Ovary (tissue), 9 donors: Measurements from ENCODE around the gene GAREM1. TPM values are rescaled to one million over a fixed set of nuclear protein-coding genes. Genes with fewer than 3 reads are reported as not detected.

ENCODE experiments used
- DNase-seq, 5 donors: peaks; one replicate each; pipeline ENCODE4 v3.0.0-alpha.2; 2019 to 2020
- H3K27ac ChIP-seq, 2 donors: fragments of 200-600 bp; one replicate each; pipeline versions ENCODE4 v1.5.1 to v1.8.0; 2019 to 2022
- H3K27me3 ChIP-seq: fragments of 200-600 bp; one replicate; pipeline ENCODE4 v1.8.0; 2022
- H3K36me3 ChIP-seq: fragments of 200-600 bp; sonication (generic); one replicate; pipeline ENCODE4 v1.5.1; 2019
- H3K4me1 ChIP-seq: one replicate; pipeline ENCODE4 v1.8.1; 2013; ENCODE audit warnings: mild to moderate bottlenecking, moderate library complexity; ENCODE audit not compliant: insufficient read depth
- H3K4me3 ChIP-seq: fragments of 200-600 bp; sonication (generic); one replicate; pipeline ENCODE4 v1.5.1; 2017
- H3K9me3 ChIP-seq, 2 donors: fragments of 200-600 bp in 1 of 2; sonication (generic) in 1 of 2; one replicate each; pipeline versions ENCODE4 v1.5.1 to v1.8.1; 2013 to 2019; ENCODE audit warnings: mild to moderate bottlenecking in 1 of 2, moderate library complexity in 1 of 2
- EP300 ChIP-seq: sonication (generic); formaldehyde crosslinking; IDR thresholded peaks from one replicate; pipeline ENCODE4 v1.6.1; 2017; ENCODE audit warnings: antibody characterized with exemption
- POLR2A ChIP-seq: fragments of 450-650 bp; IDR thresholded peaks from one replicate; pipeline ENCODE4 v1.6.1; 2017; ENCODE audit warnings: antibody characterized with exemption, mild to moderate bottlenecking, moderate library complexity
- WGBS, 3 donors: extraction: QIAGEN DNeasy Blood & Tissue Kit in 1 of 3; methylation state at CpG; one replicate each; pipeline versions ENCODE4 v1.1.5 to v1.1.7; 2013 to 2017; 5-methylcytosine and 5-hydroxymethylcytosine counted together
- intact Hi-C, 4 donors: fragments of 100-400 bp; cut with DNase I; formaldehyde crosslinking; loops; one replicate each; pipeline versions ENCODE4 v1.11.0 to v1.15.1; 2022 to 2023
- polyA plus RNA-seq, 2 donors: library from polyadenylated mRNA; stranded (reverse); fragments of 200-250 nt in 1 of 2; fragments of 350-450 nt in 1 of 2; fragmentation: Illumina TruSeq in 1 of 2; extraction: RNeasy Lipid Tissue Mini Kit (QIAGEN cat#74804) in 1 of 2; gene quantifications; one replicate each; pipeline ENCODE4 v1.2.3, GENCODE V29; 2013 to 2014
- total RNA-seq, 7 donors: library from RNA; depleted of rRNA in 2 of 7; stranded (reverse); fragments of >200 nt in 2 of 7; fragmentation: NEBNext Ultra II Directional in 3 of 7; extraction: Animal tissue kit (Norgen Biotek cat#: 25700) in 3 of 7; gene quantifications; one replicate each; pipeline versions ENCODE4 v1.1.0 to v1.2.4, GENCODE V29; 2016 to 2023
- TF ChIP-seq, protein P1 (sequence below), 3 donors: fragments of 450-650 bp in 2 of 3; fragments of 200-600 bp in 1 of 3; IDR thresholded peaks; one replicate each; pipeline versions ENCODE4 v1.5.1 to v1.8.0; 2016 to 2022; ENCODE audit warnings: antibody characterized with exemption in 3 of 3, mild to moderate bottlenecking in 1 of 3
- donor health status: DM: no; HTN: no; CAD: no; lungs with moderate emphysema.
- donor health status: DM: no; HTN: no; CAD: no.
- donor health status: Bipolar disorder and iron deficiency.
- donor health status: DM: yes; HTN: yes; CAD: no.
- donor health status: DM: no; HTN: no; CAD: no.
- donor health status: DM: yes; HTN: yes; CAD: no.

GAREM1 gene
- total and polyA plus RNA-seq, 9 donors = 2.7 to 15.2 (median 7.1) TPM

DNA sequence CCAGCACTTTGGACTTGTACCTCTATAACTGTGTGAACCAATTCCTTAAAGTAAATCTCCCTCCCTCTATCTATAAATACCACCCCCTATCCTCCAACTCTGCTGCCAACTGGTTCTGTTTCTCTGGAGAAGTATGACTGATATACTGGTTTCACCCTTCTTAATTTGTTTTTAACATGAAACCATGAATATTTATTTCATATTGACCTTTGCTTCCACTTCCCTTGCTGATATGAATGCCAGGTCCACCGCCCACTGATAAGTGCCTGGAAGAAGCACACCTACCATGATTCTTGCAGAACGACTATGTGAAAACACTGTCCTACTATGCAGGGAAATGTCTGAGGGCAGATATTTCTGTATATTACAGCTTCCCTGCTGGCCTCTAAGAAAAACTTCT, 131.6 kb downstream of the GAREM1 start:
- 72 to 91% (median 76%) methylated on average over 2 of the region's 2 CpGs for WGBS, 3 donors
- H3K4me3 ChIP-seq = no peak overlapping the region
- H3K27ac ChIP-seq = no peak overlapping the region
- H3K27me3 ChIP-seq = no peaks in the 10 kb centered on the region
- H3K9me3 ChIP-seq = no peaks in the 10 kb centered on the region
- intact Hi-C loops = no loop called here
- H3K36me3 ChIP-seq = no peaks in the 10 kb centered on the region
- peaks cover 5% of the 10 kb centered on the region for H3K4me1 ChIP-seq
- TF ChIP-seq, protein P1, sequence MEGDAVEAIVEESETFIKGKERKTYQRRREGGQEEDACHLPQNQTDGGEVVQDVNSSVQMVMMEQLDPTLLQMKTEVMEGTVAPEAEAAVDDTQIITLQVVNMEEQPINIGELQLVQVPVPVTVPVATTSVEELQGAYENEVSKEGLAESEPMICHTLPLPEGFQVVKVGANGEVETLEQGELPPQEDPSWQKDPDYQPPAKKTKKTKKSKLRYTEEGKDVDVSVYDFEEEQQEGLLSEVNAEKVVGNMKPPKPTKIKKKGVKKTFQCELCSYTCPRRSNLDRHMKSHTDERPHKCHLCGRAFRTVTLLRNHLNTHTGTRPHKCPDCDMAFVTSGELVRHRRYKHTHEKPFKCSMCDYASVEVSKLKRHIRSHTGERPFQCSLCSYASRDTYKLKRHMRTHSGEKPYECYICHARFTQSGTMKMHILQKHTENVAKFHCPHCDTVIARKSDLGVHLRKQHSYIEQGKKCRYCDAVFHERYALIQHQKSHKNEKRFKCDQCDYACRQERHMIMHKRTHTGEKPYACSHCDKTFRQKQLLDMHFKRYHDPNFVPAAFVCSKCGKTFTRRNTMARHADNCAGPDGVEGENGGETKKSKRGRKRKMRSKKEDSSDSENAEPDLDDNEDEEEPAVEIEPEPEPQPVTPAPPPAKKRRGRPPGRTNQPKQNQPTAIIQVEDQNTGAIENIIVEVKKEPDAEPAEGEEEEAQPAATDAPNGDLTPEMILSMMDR (IDR thresholded peaks at IDR 0.05) = no peak
- TF ChIP-seq EP300 = no peak
- TF ChIP-seq POLR2A = no peak
- no peak for DNase-seq

DNA sequence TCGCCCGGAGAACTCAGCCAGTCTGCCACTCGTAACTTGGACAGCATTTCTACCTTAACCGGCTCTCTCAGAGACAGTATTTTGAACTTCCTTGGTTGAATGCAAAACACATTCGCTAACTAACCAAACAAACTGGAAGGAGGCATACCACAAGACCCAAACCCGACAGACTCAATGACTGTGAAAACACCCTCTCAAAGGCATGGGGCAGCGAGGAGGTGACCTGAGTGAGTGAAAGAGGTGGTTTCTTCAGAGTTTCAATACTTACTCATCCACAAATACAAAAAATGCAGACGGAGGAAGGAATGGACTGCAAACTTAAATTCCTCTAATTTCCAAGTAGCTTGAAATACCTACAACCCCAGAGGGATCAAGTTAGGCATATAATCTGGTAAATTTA, 132.9 kb downstream of the GAREM1 start:
- Histone ChIP-seq H3K4me3 (no peak overlapping the region), H3K27ac (no peak overlapping the region), H3K4me1 (peaks cover 4% of the 10 kb centered on the region), H3K36me3 (no peaks in the 10 kb centered on the region), H3K27me3 (no peaks in the 10 kb centered on the region), H3K9me3 (no peaks in the 10 kb centered on the region)
- WGBS, 3 donors = 92 to 93% (median 93%) methylated on average over 8 of the region's 8 CpGs
- intact Hi-C loops = no loop called here
- TF ChIP-seq EP300 = no peak
- no peak for TF ChIP-seq POLR2A
- TF ChIP-seq, protein P1 (IDR thresholded peaks at IDR 0.05) = no peak
- DNase-seq = no peak

DNA sequence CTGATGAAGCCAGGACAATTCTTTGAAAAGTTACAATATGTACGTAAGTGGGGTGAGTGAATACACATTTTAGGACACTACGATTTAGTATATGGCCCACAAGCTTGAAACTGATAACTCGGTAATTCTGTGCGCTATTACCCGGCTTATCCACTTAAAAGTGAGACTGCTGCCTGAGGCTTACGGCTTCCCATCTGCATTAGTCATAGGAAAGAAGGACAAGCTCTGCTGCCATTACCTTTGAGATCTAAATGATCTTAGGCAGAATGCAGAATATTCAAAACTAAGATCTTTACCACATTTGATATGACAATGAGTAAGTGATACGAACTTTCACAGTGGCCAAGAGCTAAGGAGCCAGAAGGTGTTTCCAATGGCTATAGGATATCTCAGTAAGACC, 133.3 kb downstream of the GAREM1 start:
- no peaks in the 10 kb centered on the region for H3K36me3 ChIP-seq
- H3K4me1 ChIP-seq = peaks cover 3% of the 10 kb centered on the region
- no peak overlapping the region for H3K4me3 ChIP-seq
- TF ChIP-seq POLR2A (no peak), EP300 (no peak)
- TF ChIP-seq, protein P1 (IDR thresholded peaks at IDR 0.05) = no peak
- WGBS, 3 donors = 96 to 98% (median 97%) methylated on average over 7 of the region's 7 CpGs
- H3K27ac ChIP-seq = no peak overlapping the region
- DNase-seq = no peak
- H3K27me3 ChIP-seq = no peaks in the 10 kb centered on the region
- no peaks in the 10 kb centered on the region for H3K9me3 ChIP-seq
- intact Hi-C loops = no loop called here

DNA sequence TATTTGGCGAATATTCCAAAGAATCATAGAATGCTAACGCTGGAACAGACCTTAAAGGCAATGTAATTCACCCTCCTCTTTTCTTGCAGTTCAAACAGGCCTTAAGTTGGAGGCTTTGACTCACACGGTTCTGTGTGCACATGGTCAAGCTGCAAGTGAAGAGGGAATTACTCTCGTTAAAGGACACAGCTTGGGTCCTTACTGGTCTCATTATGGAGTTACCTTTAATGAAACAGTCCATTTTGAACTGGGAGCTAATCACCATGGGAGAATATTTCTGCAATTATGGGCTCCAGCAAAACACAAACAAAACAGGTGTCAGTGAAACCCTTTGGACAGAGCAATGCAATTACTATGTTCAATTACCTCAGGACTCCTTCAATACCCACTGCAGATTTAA, 135.5 kb downstream of the GAREM1 start:
- H3K36me3 ChIP-seq = no peaks in the 10 kb centered on the region
- no peaks in the 10 kb centered on the region for H3K4me1 ChIP-seq
- intact Hi-C loops = no loop called here
- H3K9me3 ChIP-seq = no peaks in the 10 kb centered on the region
- TF ChIP-seq, protein P1 (IDR thresholded peaks at IDR 0.05) = no peak
- no peak for TF ChIP-seq EP300
- H3K27me3 ChIP-seq = no peaks in the 10 kb centered on the region
- H3K27ac ChIP-seq = no peak overlapping the region
- no peak overlapping the region for H3K4me3 ChIP-seq
- DNase-seq = no peak
- 90 to 92% (median 91%) methylated on average over 4 of the region's 4 CpGs for WGBS, 3 donors

DNA sequence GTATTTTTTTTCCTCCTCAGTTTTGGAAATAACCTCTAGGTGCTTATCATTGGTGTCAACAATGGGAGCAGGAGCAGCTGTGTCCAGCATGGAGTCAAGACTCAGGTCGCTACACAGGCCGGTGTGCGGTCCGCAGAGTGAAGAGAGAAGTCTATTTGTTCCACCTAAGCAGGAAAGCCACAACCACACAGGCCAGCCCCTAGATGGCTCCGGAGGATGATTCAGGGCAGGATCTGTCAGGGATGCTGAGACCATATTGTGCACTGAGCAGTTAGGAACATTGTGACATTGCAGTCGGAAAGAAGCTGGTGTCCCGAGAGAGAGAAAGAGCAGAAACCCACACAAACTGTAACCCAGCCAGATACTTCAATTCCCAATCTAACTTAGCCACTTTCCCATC, 136.9 kb downstream of the GAREM1 start:
- TF ChIP-seq EP300 = no peak
- TF ChIP-seq, protein P1 (IDR thresholded peaks at IDR 0.05) = no peak
- DNase-seq = no peak
- Histone ChIP-seq H3K27me3 (no peaks in the 10 kb centered on the region), H3K9me3 (no peaks in the 10 kb centered on the region), H3K4me3 (no peak overlapping the region), H3K27ac (no peak overlapping the region), H3K36me3 (no peaks in the 10 kb centered on the region), H3K4me1 (no peaks in the 10 kb centered on the region)
- intact Hi-C loops = no loop called here
- 88 to 95% (median 88%) methylated on average over 7 of the region's 7 CpGs for WGBS, 3 donors
